Measurements from ENCODE around the gene MEIOSIN.
A peak's percentile ranks its signal among the peaks of the same experiment; 100 is the strongest.
"Not testable (repeated sequence)": the region's sequence is repeated elsewhere in the genome, so short reads cannot be mapped to it uniquely, and the experiment has no call there.

The MEIOSIN gene

DNA sequence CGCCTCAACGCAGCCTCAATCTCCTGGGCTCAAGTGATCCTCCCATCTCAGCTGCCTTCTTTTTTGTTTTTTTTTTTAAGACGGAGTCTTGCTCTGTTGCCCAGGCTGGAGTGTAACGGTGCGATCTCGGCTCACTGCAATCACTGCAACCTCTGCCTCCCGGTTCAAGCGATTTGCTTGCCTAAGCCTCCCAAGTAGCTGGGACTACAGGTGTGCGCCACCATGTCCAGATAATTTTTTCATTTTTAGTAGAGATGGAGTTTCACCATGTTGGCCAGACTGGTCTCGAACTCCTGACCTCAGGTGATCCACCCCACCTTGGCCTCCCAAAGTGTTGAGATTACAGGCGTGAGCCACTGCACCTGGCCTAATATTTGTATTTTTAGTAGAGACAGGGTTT lies 13.2 kb upstream of the MEIOSIN start:
- H3K4me1 ChIP-seq (ENCODE audit: control insufficient read depth, insufficient read depth, low read length); H3K4me3 ChIP-seq (ENCODE audit: insufficient read depth, low read depth, low read length); H3K36me3 ChIP-seq (ENCODE audit: control insufficient read depth, insufficient read depth, low read length); H3K27me3 ChIP-seq (ENCODE audit: control insufficient read depth, insufficient read depth, low read length, poor library complexity, severe bottlenecking); H3K9me3 ChIP-seq (ENCODE audit: control insufficient read depth, low read length); H3K27ac ChIP-seq (ENCODE audit: insufficient read depth, low read depth, low read length, poor library complexity, severe bottlenecking): not testable (repeated sequence)
- WGBS, 2 experiments, result 95% methylated on average over 11 of the region's 11 CpGs

DNA sequence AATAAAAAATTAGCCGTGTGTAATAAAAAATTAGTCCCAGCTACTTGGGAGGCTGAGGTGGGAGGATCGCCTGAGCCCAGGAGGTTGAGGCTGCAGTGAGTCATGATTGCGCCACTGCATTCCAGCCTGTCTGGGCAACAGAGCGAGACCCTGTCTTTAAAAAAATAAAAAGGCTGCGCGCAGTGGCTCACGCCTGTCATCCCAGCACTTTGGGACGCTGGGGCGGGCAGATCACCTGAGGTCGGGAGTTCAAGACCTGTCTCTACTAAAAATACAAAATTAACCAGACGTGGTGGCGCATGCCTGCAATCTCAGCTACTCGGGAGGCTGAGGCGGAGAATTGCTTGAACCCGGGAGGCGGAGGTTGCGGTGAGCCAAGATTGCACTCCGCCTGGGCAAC lies 4.6 kb upstream of the MEIOSIN start:
- not testable (repeated sequence) for H3K27ac ChIP-seq (ENCODE audit: insufficient read depth, low read depth, low read length, poor library complexity, severe bottlenecking); H3K4me1 ChIP-seq (ENCODE audit: control insufficient read depth, insufficient read depth, low read length); H3K9me3 ChIP-seq (ENCODE audit: control insufficient read depth, low read length); H3K4me3 ChIP-seq (ENCODE audit: insufficient read depth, low read depth, low read length); H3K27me3 ChIP-seq (ENCODE audit: control insufficient read depth, insufficient read depth, low read length, poor library complexity, severe bottlenecking); H3K36me3 ChIP-seq (ENCODE audit: control insufficient read depth, insufficient read depth, low read length)
- 89 to 94% methylated on average over 18 of the region's 18 CpGs for WGBS, 2 experiments

DNA sequence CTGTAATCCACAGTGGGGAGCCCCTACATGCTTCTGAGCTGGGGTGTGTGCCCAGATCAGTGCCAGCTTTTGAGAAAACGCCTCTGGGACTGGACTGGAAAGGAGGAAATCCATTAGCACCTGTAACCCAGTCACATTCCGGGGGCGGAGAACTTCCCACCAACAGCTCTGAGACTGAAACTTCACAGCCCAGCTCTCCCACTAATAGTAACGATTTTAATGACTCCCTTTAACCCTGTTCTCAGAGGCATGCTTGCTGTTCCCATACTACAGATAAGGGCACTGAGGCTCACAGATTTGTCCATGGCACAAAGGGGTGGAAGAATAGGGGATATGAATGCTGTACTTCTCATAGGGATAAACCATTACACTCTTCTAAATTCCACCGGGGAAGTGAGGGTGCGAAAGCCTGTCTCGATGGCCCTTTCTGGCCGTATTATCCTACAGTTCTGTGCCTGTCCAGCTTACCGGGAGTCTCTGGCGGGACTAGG lies 3.4 kb upstream of the MEIOSIN start:
- 8% methylated on average over 10 of the region's 10 CpGs for WGBS, 2 experiments
- Histone ChIP-seq H3K4me1 (ENCODE audit: control insufficient read depth, insufficient read depth, low read length) (peaks cover 4% of the 10 kb centered on the region), H3K27me3 (ENCODE audit: control insufficient read depth, insufficient read depth, low read length, poor library complexity, severe bottlenecking) (no peaks in the 10 kb centered on the region), H3K4me3 (ENCODE audit: insufficient read depth, low read depth, low read length) (peak overlapping the region; percentile 85), H3K36me3 (ENCODE audit: control insufficient read depth, insufficient read depth, low read length) (no peaks in the 10 kb centered on the region), H3K27ac (ENCODE audit: insufficient read depth, low read depth, low read length, poor library complexity, severe bottlenecking) (no peak overlapping the region), H3K9me3 (ENCODE audit: control insufficient read depth, low read length) (no peaks in the 10 kb centered on the region)

DNA sequence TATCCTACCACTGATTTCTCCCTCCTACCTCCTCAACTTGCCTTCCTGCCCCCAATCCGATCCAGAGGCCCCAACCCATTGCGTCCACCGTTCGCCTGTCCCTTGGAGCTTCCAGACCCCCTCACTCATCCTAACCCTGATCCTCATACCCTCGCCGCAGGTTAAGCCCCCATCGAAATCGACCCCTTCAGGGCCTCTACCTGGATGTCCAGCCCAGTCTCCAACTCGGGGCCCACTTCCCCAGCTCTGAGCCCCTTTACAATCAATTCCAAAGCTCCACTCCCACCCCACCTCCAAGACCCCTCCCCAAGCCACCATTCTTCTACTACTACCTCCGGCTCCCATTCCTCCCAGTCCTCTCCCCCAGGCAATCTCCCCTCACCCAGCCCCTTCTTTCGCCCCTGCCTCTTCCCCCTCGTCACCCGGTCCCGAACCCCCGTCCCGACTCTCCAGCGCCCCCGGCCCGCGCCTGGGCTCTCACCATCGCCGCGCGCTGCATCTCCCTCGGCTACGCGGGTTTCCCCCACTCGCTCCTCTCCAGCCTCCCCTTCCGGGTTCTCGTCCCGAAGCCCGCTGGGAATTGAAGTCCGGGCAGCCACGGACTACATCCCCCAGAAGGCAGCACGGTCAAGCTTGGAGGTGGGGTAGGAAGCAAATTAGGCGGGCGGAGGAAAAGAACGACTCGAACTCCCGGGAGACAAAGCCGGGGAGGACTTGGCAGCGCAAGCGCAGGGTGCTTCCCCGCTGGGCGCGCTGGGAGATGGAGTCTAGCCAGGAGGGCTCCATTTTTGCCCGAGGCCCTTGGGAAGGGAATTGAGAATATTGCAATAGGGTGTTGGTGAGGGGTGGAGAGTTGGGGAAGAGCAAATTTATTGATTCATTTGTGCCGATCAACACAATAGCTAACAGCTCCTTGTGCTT lies 2.6 kb upstream of the MEIOSIN start, which contains the start of gene FBXO46:
FBXO46 (minus strand) TSS at position 529 of the 921 bp plus-strand sequence. CDS start 17,401 bp downstream, outside the sequence.
- WGBS, 2 experiments, result 2% methylated on average over 48 of the region's 48 CpGs
- H3K27ac ChIP-seq (ENCODE audit: insufficient read depth, low read depth, low read length, poor library complexity, severe bottlenecking), result no peak within 1 kb of the TSS
- H3K4me3 ChIP-seq (ENCODE audit: insufficient read depth, low read depth, low read length), result peak within 1 kb of the TSS; percentile 85
- H3K36me3 ChIP-seq (ENCODE audit: control insufficient read depth, insufficient read depth, low read length), result no peaks in the 10 kb centered on the region
- no peaks in the 10 kb centered on the region for H3K9me3 ChIP-seq (ENCODE audit: control insufficient read depth, low read length)
- H3K27me3 ChIP-seq (ENCODE audit: control insufficient read depth, insufficient read depth, low read length, poor library complexity, severe bottlenecking), result no peaks in the 10 kb centered on the region
- peaks cover 4% of the 10 kb centered on the region for H3K4me1 ChIP-seq (ENCODE audit: control insufficient read depth, insufficient read depth, low read length)

DNA sequence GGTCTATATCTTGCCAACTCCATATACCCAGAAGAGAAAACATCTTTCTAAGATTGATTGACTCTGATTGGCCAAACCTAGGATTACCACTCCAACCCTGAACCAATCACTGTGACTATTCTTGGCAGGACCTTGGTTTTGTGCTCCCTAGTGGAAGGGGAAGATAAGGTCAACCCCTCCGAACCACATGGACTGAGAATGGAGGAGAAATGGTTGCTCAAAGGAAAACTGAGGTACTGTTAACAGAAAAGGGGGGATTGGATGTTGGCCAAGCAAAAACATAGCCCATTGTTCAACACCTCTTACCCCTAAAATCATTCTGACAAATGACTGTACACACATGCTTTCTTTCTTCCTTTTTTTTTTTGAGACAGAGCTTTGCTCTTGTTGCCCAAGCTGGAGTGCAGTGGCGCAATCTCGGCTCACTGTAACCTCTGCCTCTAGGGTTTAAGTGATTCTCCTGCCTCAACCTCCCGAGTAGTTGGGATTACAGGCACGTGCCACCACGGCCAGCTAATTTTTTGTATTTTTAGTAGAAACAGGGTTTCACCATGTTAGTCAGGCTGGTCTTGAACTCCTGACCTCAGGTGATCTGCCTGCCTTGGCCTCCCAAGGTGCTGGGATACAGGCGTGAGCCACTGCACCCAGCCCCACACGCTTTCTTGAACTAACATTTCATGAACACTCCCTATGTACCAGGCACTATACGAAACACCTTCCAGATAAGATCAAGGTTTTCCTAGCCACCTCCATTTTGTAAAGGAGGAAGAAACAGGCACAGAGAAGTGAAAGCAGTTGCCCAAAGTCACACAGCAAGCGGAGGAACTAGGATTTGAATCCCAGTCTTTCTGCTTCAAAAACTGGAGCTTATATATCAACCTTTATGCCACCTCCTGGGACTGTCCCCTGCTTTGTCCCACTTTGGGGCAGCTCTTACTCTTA lies 6.5 kb downstream of the MEIOSIN start:
- no peaks in the 10 kb centered on the region for H3K9me3 ChIP-seq (ENCODE audit: control insufficient read depth, low read length)
- 92 to 94% methylated on average over 10 of the region's 10 CpGs for WGBS, 2 experiments
- no peak overlapping the region for H3K27ac ChIP-seq (ENCODE audit: insufficient read depth, low read depth, low read length, poor library complexity, severe bottlenecking)
- no peak overlapping the region for H3K4me3 ChIP-seq (ENCODE audit: insufficient read depth, low read depth, low read length)
- H3K36me3 ChIP-seq (ENCODE audit: control insufficient read depth, insufficient read depth, low read length), result no peaks in the 10 kb centered on the region
- no peaks in the 10 kb centered on the region for H3K27me3 ChIP-seq (ENCODE audit: control insufficient read depth, insufficient read depth, low read length, poor library complexity, severe bottlenecking)
- H3K4me1 ChIP-seq (ENCODE audit: control insufficient read depth, insufficient read depth, low read length), result no peaks in the 10 kb centered on the region

DNA sequence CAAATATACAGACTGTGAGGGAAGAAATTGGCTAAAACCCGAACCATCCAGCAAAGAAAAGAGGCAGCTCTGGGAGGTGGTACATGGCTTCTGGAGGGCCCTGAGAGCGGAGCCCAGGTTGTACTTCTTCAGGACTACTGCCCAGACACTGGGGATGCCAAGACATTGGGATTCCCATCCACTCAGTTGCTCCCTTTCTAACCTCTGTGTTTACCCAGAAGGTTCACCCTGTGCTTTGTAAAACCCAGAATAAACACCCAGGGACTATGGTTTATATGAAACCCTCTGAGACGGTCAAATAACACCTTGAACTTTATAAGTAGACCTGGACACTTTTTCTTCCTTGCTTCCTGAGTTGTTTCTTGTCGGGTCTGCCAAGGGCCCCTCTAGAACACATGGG lies 9.7 kb downstream of the MEIOSIN start:
- no peaks in the 10 kb centered on the region for H3K4me1 ChIP-seq (ENCODE audit: control insufficient read depth, insufficient read depth, low read length)
- 84 to 85% methylated on average over 3 of the region's 4 CpGs for WGBS, 2 experiments

DNA sequence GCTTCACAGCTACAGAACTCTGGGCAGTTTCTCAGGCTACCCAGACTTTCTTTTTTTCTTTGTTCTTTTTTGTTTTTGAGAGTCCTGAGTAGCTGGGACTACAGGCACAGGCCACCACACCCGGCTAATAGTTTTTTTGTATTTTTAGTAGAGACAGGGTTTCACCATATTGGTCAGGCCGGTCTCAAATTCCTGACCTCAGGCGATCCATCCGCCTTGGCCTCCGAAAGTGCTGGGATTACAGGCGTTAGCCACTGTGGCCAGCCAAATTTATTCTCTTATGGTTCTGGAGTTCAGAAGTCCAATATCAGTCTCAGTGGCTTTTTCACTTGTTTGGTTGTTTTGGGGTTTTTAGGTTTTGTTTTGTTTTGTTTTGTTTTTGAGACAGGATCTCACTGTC lies 12.4 kb downstream of the MEIOSIN start:
- Histone ChIP-seq H3K9me3 (ENCODE audit: control insufficient read depth, low read length) (no peaks in the 10 kb centered on the region), H3K27me3 (ENCODE audit: control insufficient read depth, insufficient read depth, low read length, poor library complexity, severe bottlenecking) (no peaks in the 10 kb centered on the region), H3K4me1 (ENCODE audit: control insufficient read depth, insufficient read depth, low read length) (no peaks in the 10 kb centered on the region), H3K27ac (ENCODE audit: insufficient read depth, low read depth, low read length, poor library complexity, severe bottlenecking) (no peak overlapping the region), H3K4me3 (ENCODE audit: insufficient read depth, low read depth, low read length) (no peak overlapping the region), H3K36me3 (ENCODE audit: control insufficient read depth, insufficient read depth, low read length) (no peaks in the 10 kb centered on the region)
- WGBS, 2 experiments, result 90 to 94% methylated on average over 6 of the region's 6 CpGs

More for the DNA sequence above, 9.7 kb downstream of the MEIOSIN start:
- Histone ChIP-seq H3K27ac (ENCODE audit: insufficient read depth, low read depth, low read length, poor library complexity, severe bottlenecking) (no peak overlapping the region), H3K36me3 (ENCODE audit: control insufficient read depth, insufficient read depth, low read length) (no peaks in the 10 kb centered on the region), H3K9me3 (ENCODE audit: control insufficient read depth, low read length) (no peaks in the 10 kb centered on the region), H3K4me3 (ENCODE audit: insufficient read depth, low read depth, low read length) (no peak overlapping the region), H3K27me3 (ENCODE audit: control insufficient read depth, insufficient read depth, low read length, poor library complexity, severe bottlenecking) (no peaks in the 10 kb centered on the region)

DNA sequence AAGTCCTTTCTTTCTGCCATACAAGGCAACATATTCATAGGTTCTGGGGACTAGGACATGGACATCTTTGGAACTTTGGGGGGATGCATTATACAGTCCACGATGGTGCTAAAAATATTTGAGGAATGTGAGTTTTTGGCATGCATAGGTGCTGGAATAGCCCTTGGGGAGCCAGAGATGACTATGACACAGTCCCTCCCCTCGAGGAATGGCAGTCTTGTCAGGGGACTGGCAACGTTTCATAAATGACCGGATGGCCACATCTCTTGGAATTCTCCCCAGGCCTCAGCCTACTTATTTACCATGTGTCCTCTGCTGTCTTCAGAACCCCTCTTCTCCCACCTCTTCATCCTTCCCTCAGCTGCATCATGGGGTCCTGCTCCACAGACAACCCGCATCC lies 13.6 kb downstream of the MEIOSIN start:
- Histone ChIP-seq H3K9me3 (ENCODE audit: control insufficient read depth, low read length) (no peaks in the 10 kb centered on the region), H3K4me3 (ENCODE audit: insufficient read depth, low read depth, low read length) (no peak overlapping the region), H3K36me3 (ENCODE audit: control insufficient read depth, insufficient read depth, low read length) (no peaks in the 10 kb centered on the region), H3K27ac (ENCODE audit: insufficient read depth, low read depth, low read length, poor library complexity, severe bottlenecking) (no peak overlapping the region), H3K4me1 (ENCODE audit: control insufficient read depth, insufficient read depth, low read length) (no peaks in the 10 kb centered on the region), H3K27me3 (ENCODE audit: control insufficient read depth, insufficient read depth, low read length, poor library complexity, severe bottlenecking) (no peaks in the 10 kb centered on the region)
- 91 to 93% methylated on average over 5 of the region's 5 CpGs for WGBS, 2 experiments

DNA sequence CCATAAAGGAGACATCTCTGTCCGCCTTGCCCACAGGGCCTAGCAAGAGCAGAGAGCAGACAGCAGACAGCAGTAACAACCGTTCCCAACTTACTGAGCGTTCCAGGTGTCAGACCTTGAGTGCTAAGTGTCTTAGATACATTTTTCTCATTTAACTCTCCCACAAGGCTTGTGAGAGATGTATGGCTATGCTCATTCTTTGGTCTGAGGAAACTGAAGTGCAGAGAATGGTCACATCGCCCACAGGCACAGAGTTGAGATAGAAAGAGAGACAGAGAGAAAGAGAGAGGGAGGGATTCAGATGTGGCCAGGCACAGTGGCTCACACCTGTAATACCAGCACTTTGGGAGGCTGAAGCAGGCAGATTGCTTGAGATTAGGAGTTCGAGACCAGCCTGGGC lies 14.3 kb downstream of the MEIOSIN start:
- no peak overlapping the region for H3K27ac ChIP-seq (ENCODE audit: insufficient read depth, low read depth, low read length, poor library complexity, severe bottlenecking)
- no peaks in the 10 kb centered on the region for H3K27me3 ChIP-seq (ENCODE audit: control insufficient read depth, insufficient read depth, low read length, poor library complexity, severe bottlenecking)
- no peaks in the 10 kb centered on the region for H3K9me3 ChIP-seq (ENCODE audit: control insufficient read depth, low read length)
- no peak overlapping the region for H3K4me3 ChIP-seq (ENCODE audit: insufficient read depth, low read depth, low read length)
- H3K36me3 ChIP-seq (ENCODE audit: control insufficient read depth, insufficient read depth, low read length), result no peaks in the 10 kb centered on the region
- WGBS, 2 experiments, result 91 to 95% methylated on average over 5 of the region's 5 CpGs
- no peaks in the 10 kb centered on the region for H3K4me1 ChIP-seq (ENCODE audit: control insufficient read depth, insufficient read depth, low read length)

DNA sequence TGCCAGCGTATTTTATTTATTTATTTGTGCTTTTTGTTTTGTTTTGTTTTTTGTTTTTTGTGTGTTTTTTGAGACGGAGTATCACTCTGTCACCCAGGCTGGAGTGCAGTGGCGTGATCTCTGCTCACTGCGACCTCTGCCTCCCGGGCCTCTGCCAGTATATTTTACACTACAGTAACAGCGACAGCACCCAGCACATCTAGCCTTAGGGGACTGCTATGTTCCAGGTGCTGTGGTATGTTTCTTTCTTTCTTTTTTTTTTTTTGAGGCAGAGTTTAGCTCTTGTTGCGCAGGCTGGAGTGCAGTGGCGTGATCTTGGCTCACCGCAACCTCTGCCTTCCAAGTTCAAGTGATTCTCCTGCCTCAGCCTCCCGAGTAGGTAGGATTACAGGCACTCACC lies 18.2 kb downstream of the MEIOSIN start:
- not testable (repeated sequence) for H3K36me3 ChIP-seq (ENCODE audit: control insufficient read depth, insufficient read depth, low read length); H3K4me1 ChIP-seq (ENCODE audit: control insufficient read depth, insufficient read depth, low read length); H3K27ac ChIP-seq (ENCODE audit: insufficient read depth, low read depth, low read length, poor library complexity, severe bottlenecking); H3K9me3 ChIP-seq (ENCODE audit: control insufficient read depth, low read length); H3K27me3 ChIP-seq (ENCODE audit: control insufficient read depth, insufficient read depth, low read length, poor library complexity, severe bottlenecking); H3K4me3 ChIP-seq (ENCODE audit: insufficient read depth, low read depth, low read length)
- 90 to 97% methylated on average over 10 of the region's 10 CpGs for WGBS, 2 experiments
